ENCODE results near the gene AIF1. TPM values are rescaled to one million over a fixed set of nuclear protein-coding genes. Genes with fewer than 3 reads are reported as not detected.

The AIF1 gene
- total RNA-seq, 1 experiment from 2014 or later = not detected

GRCh38 chr6:31666337-31666965 is 51.4 kb downstream of the AIF1 start:
- DNase-seq (no peak), ATAC-seq (no peak)
- Histone ChIP-seq H4K20me1 (ENCODE audit: low read length) (no peaks in the 10 kb centered on the region), H3K4me3 (ENCODE audit: low read length) (peak overlapping the region; percentile 92), H3K9me2 (replicated peaks; ENCODE audit: low read length) (no peaks in the 10 kb centered on the region), H3K9ac (ENCODE audit: low read length) (peak overlapping the region; percentile 96), H3F3A (ENCODE audit: low read length, unreplicated experiment) (no peaks in the 10 kb centered on the region), H3K27ac (ENCODE audit: low read length) (peak overlapping the region; percentile 40), H3K27me3 (ENCODE audit: low read length) (no peaks in the 10 kb centered on the region), H3K36me3 (ENCODE audit: low read depth, low read length) (peaks cover 42% of the 10 kb centered on the region), H3K4me2 (ENCODE audit: low read length) (peak overlapping the region; percentile 99), H3K4me1 (ENCODE audit: insufficient read depth, low read length) (peaks cover 22% of the 10 kb centered on the region), H3K9me3 (ENCODE audit: low read length) (no peaks in the 10 kb centered on the region), H2AFZ (ENCODE audit: low read length) (peak overlapping the region; percentile 69), H3K79me2 (ENCODE audit: low read length) (peaks cover 52% of the 10 kb centered on the region)
- CTCF ChIA-PET = interaction anchor here (0.6 kb wide), 1 partner anchor 75 kb away, joined by 5 read pairs; no protein-coding TSS in a partner anchor
- POLR2A ChIA-PET (ENCODE audit: unreplicated experiment) = interaction anchor here (0.7 kb wide), 1 partner anchor 55 kb away, joined by 6 read pairs; the partner anchor contains the start of gene LY6G6C
- BruUV-seq (replicated peaks) = TSS peak; percentile 44
- intact Hi-C loops (cut with micrococcal nuclease) = loop anchor here (5.0 kb wide), 1 partner anchor 119 kb away; the partner anchor contains the start of genes ATP6V1G2 and NFKBIL1
- TF ChIP-seq CTCF (conservative IDR thresholded peaks at IDR 0.05; ENCODE audit: low read depth, low read length) = no peak
- no peak for TF ChIP-seq EZH2 (IDR thresholded peaks at IDR 0.05; ENCODE audit: low read length, unreplicated experiment)
- no peak for TF ChIP-seq EZH2phosphoT487 (IDR thresholded peaks at IDR 0.05; ENCODE audit: borderline replicate concordance, low read length)

Small RNA genes within 50 kb of the gene (microRNA-seq; reads per million reads assigned to microRNA genes)
- not detected for gene MIR6832 (ENCODE audit: unreplicated experiment)

Other genes starting within 250 kb of the AIF1 start
- 33.1 and 35.0 TPM in 2 replicates for gene MICA, start 211.6 kb upstream of the AIF1 start, total RNA-seq (2014; rRNA removed)
- gene MICB, start 117.1 kb upstream of the AIF1 start, total RNA-seq (2014; rRNA removed) = 25.6 and 32.9 TPM in 2 replicates
- gene MCCD1, start 86.3 kb upstream of the AIF1 start, total RNA-seq (2014; rRNA removed) = not detected in 2 replicates
- gene DDX39B, start 73.2 kb upstream of the AIF1 start, total RNA-seq (2014; rRNA removed) = 410 and 465 TPM in 2 replicates
- 1.1 and 1.2 TPM in 2 replicates for gene ATP6V1G2, start 68.6 kb upstream of the AIF1 start, total RNA-seq (2014; rRNA removed)
- 38.2 and 46.9 TPM in 2 replicates for gene NFKBIL1, start 67.6 kb upstream of the AIF1 start, total RNA-seq (2014; rRNA removed)
- gene LTA, start 42.9 kb upstream of the AIF1 start, total RNA-seq (2014; rRNA removed) = not detected in 2 replicates
- not detected in 2 replicates for gene TNF, start 39.7 kb upstream of the AIF1 start, total RNA-seq (2014; rRNA removed)
- 1.5 TPM in 1 of 2 replicates, not detected in the other for gene LTB, start 32.8 kb upstream of the AIF1 start, total RNA-seq (2014; rRNA removed)
- gene LST1, start 29.0 kb upstream of the AIF1 start, total RNA-seq (2014; rRNA removed) = not detected in 2 replicates
- gene NCR3, start 22.2 kb upstream of the AIF1 start, total RNA-seq (2014; rRNA removed) = 0.26 TPM in 1 of 2 replicates, not detected in the other
- 123 and 169 TPM in 2 replicates for gene PRRC2A, start 5.5 kb downstream of the AIF1 start, total RNA-seq (2014; rRNA removed)
- 320 and 365 TPM in 2 replicates for gene BAG6, start 37.4 kb downstream of the AIF1 start, total RNA-seq (2014; rRNA removed)
- gene APOM, start 40.7 kb downstream of the AIF1 start, total RNA-seq (2014; rRNA removed) = 1.6 and 2.2 TPM in 2 replicates
- gene C6orf47, start 45.5 kb downstream of the AIF1 start, total RNA-seq (2014; rRNA removed) = 26.3 and 33.2 TPM in 2 replicates
- gene GPANK1, start 49.8 kb downstream of the AIF1 start, total RNA-seq (2014; rRNA removed) = 11.8 and 14.9 TPM in 2 replicates
- gene CSNK2B, start 50.8 kb downstream of the AIF1 start, total RNA-seq (2014; rRNA removed) = 227 and 267 TPM in 2 replicates
- 5.0 and 5.3 TPM in 2 replicates for gene LY6G5B, start 54.7 kb downstream of the AIF1 start, total RNA-seq (2014; rRNA removed)
- 1.6 and 1.8 TPM in 2 replicates for gene LY6G5C, start 65.8 kb downstream of the AIF1 start, total RNA-seq (2014; rRNA removed)
- 52.0 and 54.0 TPM in 2 replicates for gene ABHD16A, start 88.1 kb downstream of the AIF1 start, total RNA-seq (2014; rRNA removed)
- gene LY6G6F, start 91.6 kb downstream of the AIF1 start, total RNA-seq (2014; rRNA removed) = not detected in 2 replicates
- gene LY6G6D, start 100.1 kb downstream of the AIF1 start, total RNA-seq (2014; rRNA removed) = not detected in 2 replicates
- gene LY6G6C, start 106.5 kb downstream of the AIF1 start, total RNA-seq (2014; rRNA removed) = 0.22 TPM in 1 of 2 replicates, not detected in the other
- not detected in 2 replicates for gene MPIG6B, start 108.1 kb downstream of the AIF1 start, total RNA-seq (2014; rRNA removed)
- gene DDAH2, start 114.1 kb downstream of the AIF1 start, total RNA-seq (2014; rRNA removed) = 65.5 and 71.6 TPM in 2 replicates
- 708 and 743 TPM in 2 replicates for gene CLIC1, start 121.3 kb downstream of the AIF1 start, total RNA-seq (2014; rRNA removed)
- gene MSH5, start 124.8 kb downstream of the AIF1 start, total RNA-seq (2014; rRNA removed) = 22.7 and 23.0 TPM in 2 replicates
- gene SAPCD1, start 147.4 kb downstream of the AIF1 start, total RNA-seq (2014; rRNA removed) = 4.2 and 6.0 TPM in 2 replicates
- gene VWA7, start 162.1 kb downstream of the AIF1 start, total RNA-seq (2014; rRNA removed) = 0.98 and 1.9 TPM in 2 replicates
- gene VARS1, start 180.5 kb downstream of the AIF1 start, total RNA-seq (2014; rRNA removed) = 89.8 and 130 TPM in 2 replicates
- 93.7 and 143 TPM in 2 replicates for gene LSM2, start 191.7 kb downstream of the AIF1 start, total RNA-seq (2014; rRNA removed)
- gene HSPA1L, start 200.0 kb downstream of the AIF1 start, total RNA-seq (2014; rRNA removed) = 0.26 and 0.69 TPM in 2 replicates
- gene HSPA1A, start 200.3 kb downstream of the AIF1 start, total RNA-seq (2014; rRNA removed) = 269 and 324 TPM in 2 replicates
- 265 and 331 TPM in 2 replicates for gene HSPA1B, start 212.5 kb downstream of the AIF1 start, total RNA-seq (2014; rRNA removed)
- gene NEU1, start 247.6 kb downstream of the AIF1 start, total RNA-seq (2014; rRNA removed) = 31.7 and 33.1 TPM in 2 replicates

Measured in PC-3 (cell line).